Endothelial cell of umbilical vein (primary cell): ENCODE measurements around the gene CABLES1. TPM values are rescaled to one million over a fixed set of nuclear protein-coding genes. Genes with fewer than 3 reads are reported as not detected.

Experiments used
- BruUV-seq: library from RNA; stranded (reverse); fragments of 400-500 nt; replicated peaks from 2 replicates; lab custom pipeline; 2021; lab: Mats Ljungman, UMichigan
- CTCF ChIA-PET: fragments of 300-600, 350-600 bp; sonication (Branson Sonifier 250); formaldehyde crosslinking; loops from one replicate; lab custom pipeline; 2021; ENCODE audit warnings: antibody characterized with exemption, inconsistent platforms; lab: Charles Lee
- POLR2A ChIA-PET: fragments of 300-600, 350-600 bp; sonication (Branson Sonifier 250); formaldehyde crosslinking; loops from one replicate; lab custom pipeline; 2021; ENCODE audit warnings: antibody characterized with exemption, inconsistent platforms; lab: Charles Lee
- DNase-seq: peaks from one replicate; pipeline ENCODE4 v3.0.0-alpha.2; 2011; ENCODE audit warnings: low read depth, low spot score
- FAIRE-seq: peaks from 2 replicates; lab custom pipeline; 2011; peaks lifted over from hg19 to GRCh38; lab: Jason Lieb, UNC
- H2AFZ ChIP-seq: 2 replicates; pipeline ENCODE4 v1.6.0; 2012; ENCODE audit warnings: low read depth, low read length, control low read depth, inconsistent platforms
- H3K27ac ChIP-seq: 2 replicates; pipeline ENCODE4 v1.5.1; 2011; ENCODE audit warnings: low read depth, mild to moderate bottlenecking, control low read depth, low read length, moderate library complexity; ENCODE audit not compliant: insufficient read depth
- H3K27me3 ChIP-seq, 2 experiments: 2 replicates each; pipeline versions ENCODE4 v1.6.0 to v1.6.1; 2011; ENCODE audit warnings: low read length in 2 of 2, mixed read lengths in 1 of 2; ENCODE audit not compliant: control insufficient read depth in 2 of 2, insufficient read depth in 2 of 2
- H3K36me3 ChIP-seq, 2 experiments: 2 replicates in 1 of 2; 3 replicates in 1 of 2; pipeline ENCODE4 v1.5.1; 2011; ENCODE audit warnings: low read length in 2 of 2, mild to moderate bottlenecking in 1 of 2, moderate library complexity in 1 of 2; ENCODE audit not compliant: control insufficient read depth in 2 of 2, insufficient read depth in 2 of 2; ENCODE audit errors: extremely low read depth in 1 of 2
- H3K4me1 ChIP-seq: 3 replicates; pipeline ENCODE4 v1.5.1; 2011; ENCODE audit warnings: mild to moderate bottlenecking, low read length; ENCODE audit not compliant: control insufficient read depth, insufficient read depth; ENCODE audit errors: extremely low read depth
- H3K4me2 ChIP-seq: 2 replicates; pipeline ENCODE4 v1.6.1; 2011; ENCODE audit warnings: low read length, control low read depth, mixed read lengths; ENCODE audit not compliant: insufficient read depth
- H3K4me3 ChIP-seq, 3 experiments: fragments of 200-600 bp in 1 of 3; sonication (generic), shearing (Covaris generic) in 1 of 3; replicated peaks in 1 of 3; 2 replicates each; pipeline ENCODE4 v1.5.1; 2011 to 2016; ENCODE audit warnings: control low read depth in 3 of 3, low read length in 3 of 3, mild to moderate bottlenecking in 2 of 3, inconsistent platforms in 1 of 3, low read depth in 1 of 3, moderate library complexity in 1 of 3; ENCODE audit not compliant: insufficient read depth in 1 of 3
- H3K79me2 ChIP-seq: 2 replicates; pipeline ENCODE4 v1.6.0; 2012; ENCODE audit warnings: low read length, inconsistent platforms; ENCODE audit not compliant: control insufficient read depth, insufficient read depth
- H3K9ac ChIP-seq: replicated peaks from 2 replicates; pipeline ENCODE3; 2011; ENCODE audit warnings: low read length, control low read depth; ENCODE audit not compliant: insufficient read depth; ENCODE audit errors: extremely low read depth
- H3K9me1 ChIP-seq: replicated peaks from 3 replicates; pipeline ENCODE4 v1.6.0; 2011; ENCODE audit warnings: mild to moderate bottlenecking, low read length; ENCODE audit not compliant: control insufficient read depth, insufficient read depth; ENCODE audit errors: extremely low read depth
- H3K9me3 ChIP-seq: replicated peaks from 2 replicates; pipeline ENCODE4 v1.5.1; 2012; ENCODE audit warnings: low read length, inconsistent platforms; ENCODE audit not compliant: control insufficient read depth, insufficient read depth
- H4K20me1 ChIP-seq: replicated peaks from 2 replicates; pipeline ENCODE3; 2011; ENCODE audit warnings: mild to moderate bottlenecking, low read length; ENCODE audit not compliant: control insufficient read depth, insufficient read depth; ENCODE audit errors: extremely low read depth
- CTCF ChIP-seq, 2 donors: IDR thresholded peaks; 1 replicate in 1 of 2; 2 replicates in 1 of 2; pipeline ENCODE4 v1.5.1; 2011; ENCODE audit warnings: low read length in 2 of 2, mild to moderate bottlenecking in 2 of 2, moderate library complexity in 2 of 2, control low read depth in 1 of 2, inconsistent platforms in 1 of 2, low read depth in 1 of 2; ENCODE audit not compliant: insufficient read depth in 1 of 2; ENCODE audit errors: extremely low read depth in 1 of 2
- EZH2 ChIP-seq: IDR thresholded peaks from 2 replicates; pipeline ENCODE4 v1.6.1; 2012; ENCODE audit warnings: borderline replicate concordance, low read depth, mild to moderate bottlenecking, moderate library complexity, low read length, inconsistent platforms; ENCODE audit not compliant: severe bottlenecking
- FOS ChIP-seq: IDR thresholded peaks from 2 replicates; pipeline ENCODE4 v1.6.1; 2011; ENCODE audit warnings: mild to moderate bottlenecking, low read length, moderate library complexity, borderline replicate concordance; ENCODE audit not compliant: insufficient read depth
- GATA2 ChIP-seq: IDR thresholded peaks from 2 replicates; pipeline ENCODE4 v1.7.0; 2011; ENCODE audit warnings: low read depth, mild to moderate bottlenecking, moderate library complexity, mixed read lengths, low read length; ENCODE audit not compliant: insufficient read length, insufficient read depth
- JUN ChIP-seq: IDR thresholded peaks from 2 replicates; pipeline ENCODE4 v1.6.1; 2011; ENCODE audit warnings: borderline replicate concordance, low read depth; ENCODE audit not compliant: insufficient read length, insufficient read depth
- MAX ChIP-seq: IDR thresholded peaks from 2 replicates; pipeline ENCODE4 v1.6.1; 2011; ENCODE audit not compliant: insufficient read depth, insufficient read length
- MYC ChIP-seq: IDR thresholded peaks from one replicate; pipeline ENCODE4 v1.6.1; 2011; ENCODE audit warnings: mild to moderate bottlenecking, low read depth, low read length
- POLR2A ChIP-seq: IDR thresholded peaks from 2 replicates; pipeline ENCODE4 v1.6.1; 2012; ENCODE audit warnings: low read depth, mild to moderate bottlenecking, control low read depth, low read length
- POLR2AphosphoS5 ChIP-seq: IDR thresholded peaks from 2 replicates; pipeline ENCODE4 v1.6.1; 2012; ENCODE audit warnings: low read depth, mild to moderate bottlenecking, control low read depth, low read length, moderate library complexity; ENCODE audit not compliant: insufficient read depth
- dilution Hi-C: fragments of 300-500 bp; cut with MboI; formaldehyde crosslinking; loops from one replicate; pipeline ENCODE4 v1.15.0; 2019; ENCODE audit warnings: low sequenced_read_pairs; ENCODE audit not compliant: extremely low pct_ligation_motif_present
- intact Hi-C: fragments of 100-400 bp; cut with micrococcal nuclease; formaldehyde crosslinking; loops from one replicate; pipeline ENCODE4 v1.10.0; 2022
- polyA plus RNA-seq, 4 experiments: library from polyadenylated mRNA; depleted of rRNA in 3 of 4; stranded (reverse) in 3 of 4; unstranded in 1 of 4; fragments of >200 nt; gene quantifications; 2 replicates each; pipeline versions ENCODE4 v1.2.1 to v1.2.3, GENCODE V29; 2011 to 2012; ENCODE audit warnings: missing spikeins in 1 of 4
- total RNA-seq: library from RNA; stranded (reverse); gene quantifications from 2 replicates; pipeline ENCODE4 v1.2.3, GENCODE V29; 2021

The CABLES1 gene
- total and polyA plus RNA-seq, 2 donors (not counting 3 experiments of a cell fraction or from before 2014, with no cell fraction given) = 40.2 to 71.1 TPM

DNA sequence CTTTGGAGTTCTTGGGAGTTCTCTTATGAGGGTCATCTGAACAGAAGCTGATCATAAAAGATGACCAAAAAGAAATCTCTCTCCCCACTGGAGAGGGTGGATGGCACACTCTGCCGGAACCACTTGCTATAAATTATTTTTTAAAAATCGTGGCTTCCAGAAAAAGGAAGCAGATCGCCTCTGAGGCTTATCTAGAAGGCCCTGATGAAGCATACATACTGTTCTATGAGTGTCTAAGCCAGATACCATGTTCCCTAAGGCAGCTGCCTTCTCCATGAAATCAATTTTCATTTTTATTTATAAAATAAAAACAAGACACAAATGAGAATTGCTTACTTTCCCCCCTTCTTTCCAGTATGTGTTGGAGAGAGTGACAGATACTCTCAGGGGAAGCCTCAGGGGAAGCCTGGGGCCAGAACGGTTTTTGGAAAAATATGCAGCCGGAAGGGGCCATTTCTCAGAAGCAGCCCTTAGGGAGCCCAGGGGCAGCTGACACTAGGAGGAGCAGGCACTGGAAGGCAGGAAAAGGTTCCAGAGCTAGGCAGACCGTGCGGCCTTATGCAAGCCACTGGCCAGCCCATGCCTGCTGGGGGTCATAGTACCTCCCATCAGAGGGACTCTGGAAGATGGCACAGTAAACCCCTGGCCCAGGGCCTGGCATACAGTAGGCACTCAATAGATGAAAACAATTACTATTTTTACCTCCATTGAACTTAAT, 130.6 kb downstream of the CABLES1 start:
- Histone ChIP-seq H3K27me3 (no peaks in the 10 kb centered on the region), H3K9me3 (no peaks in the 10 kb centered on the region), H4K20me1 (no peaks in the 10 kb centered on the region), H3K4me1 (peaks cover 17% of the 10 kb centered on the region), H3K79me2 (no peaks in the 10 kb centered on the region), H3K4me3 (no peak overlapping the region), H3K4me2 (no peak overlapping the region), H3K9ac (no peak overlapping the region), H3K36me3 (no peaks in the 10 kb centered on the region), H2AFZ (no peak overlapping the region), H3K27ac (no peak overlapping the region), H3K9me1 (no peaks in the 10 kb centered on the region)
- DNase-seq (no peak), FAIRE-seq (no peak)
- TF ChIP-seq GATA2 (no peak), EZH2 (no peak)
- POLR2A ChIA-PET = no interaction called here
- dilution Hi-C loops (no loop called here), intact Hi-C loops (no loop called here)
- BruUV-seq = no TSS peak
- CTCF ChIA-PET = interaction anchor here (0.7 to 1.2 kb wide), 2 partner anchors 134 to 234 kb away, joined by 3 read pairs; no protein-coding TSS in a partner anchor

DNA sequence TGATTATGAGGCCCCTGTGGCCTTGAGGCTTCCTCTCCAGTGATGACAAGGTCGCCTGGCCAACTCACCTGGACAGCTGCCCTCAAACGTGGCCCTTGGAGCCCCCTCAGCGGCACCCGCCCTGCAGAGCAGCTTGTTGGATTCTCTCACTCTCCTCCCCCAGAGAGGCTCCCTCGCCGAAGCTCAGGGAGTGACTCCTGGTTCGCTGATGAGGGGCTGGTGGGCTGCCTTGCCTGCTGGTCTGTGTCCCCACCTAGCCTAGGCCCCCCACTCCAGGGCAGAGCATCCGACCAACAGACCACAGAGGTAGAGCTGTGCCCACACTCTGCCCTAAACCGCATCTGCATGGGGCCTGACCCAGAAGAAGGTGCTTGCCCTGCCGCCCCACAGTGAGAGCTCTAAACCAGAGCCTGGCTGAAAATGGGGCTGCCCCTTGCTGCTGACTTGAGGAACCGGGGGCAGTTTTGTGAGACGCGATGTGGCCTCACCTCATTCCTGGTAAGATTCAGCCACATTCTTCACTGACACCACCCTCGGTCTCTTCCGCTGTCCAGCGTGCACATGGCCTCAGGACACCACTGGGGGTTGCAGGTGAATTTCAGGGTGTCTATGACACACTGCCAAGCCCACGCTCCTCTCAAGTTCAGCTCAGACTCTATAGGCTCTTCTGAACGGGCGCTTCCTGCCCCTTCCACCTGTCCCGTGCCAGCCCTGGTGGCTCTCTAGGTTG, 131.6 kb downstream of the CABLES1 start:
- no peak overlapping the region for H3K9ac ChIP-seq
- H3K9me3 ChIP-seq = no peaks in the 10 kb centered on the region
- H3K4me1 ChIP-seq = peaks cover 14% of the 10 kb centered on the region
- dilution Hi-C loops = no loop called here
- intact Hi-C loops = no loop called here
- H3K27ac ChIP-seq = no peak overlapping the region
- no peak overlapping the region for H3K4me3 ChIP-seq
- H3K79me2 ChIP-seq = no peaks in the 10 kb centered on the region
- ChIA-PET POLR2A (no interaction called here), CTCF (interaction anchor here (0.7 to 1.2 kb wide), 2 partner anchors 135 to 235 kb away, joined by 3 read pairs; no protein-coding TSS in a partner anchor)
- H3K36me3 ChIP-seq = no peaks in the 10 kb centered on the region
- FAIRE-seq (no peak), DNase-seq (no peak)
- no peaks in the 10 kb centered on the region for H4K20me1 ChIP-seq
- no peaks in the 10 kb centered on the region for H3K27me3 ChIP-seq
- no peak overlapping the region for H3K4me2 ChIP-seq
- H3K9me1 ChIP-seq = no peaks in the 10 kb centered on the region
- no peak overlapping the region for H2AFZ ChIP-seq
- TF ChIP-seq CTCF (IDR thresholded peaks at IDR 0.05; ENCODE audit: extremely low read depth in 1 of 2, insufficient read depth in 1 of 2, low read depth in 1 of 2, low read length in 2 of 2) = no peak
- TF ChIP-seq POLR2A = no peak
- no peak for TF ChIP-seq MAX
- no peak for TF ChIP-seq EZH2
- no peak for TF ChIP-seq FOS
- no peak for TF ChIP-seq POLR2AphosphoS5
- no peak for TF ChIP-seq JUN
- TF ChIP-seq MYC = no peak
- TF ChIP-seq GATA2 = no peak
- no TSS peak for BruUV-seq
